A673 (cell line): Measurements from ENCODE around the gene ATP8A2.

Experiments
- EZH2 ChIP-seq: fragments of 200-600 bp; sonication (generic); IDR thresholded peaks from 2 replicates; pipeline ENCODE4 v1.6.1; 2017; ENCODE audit warnings: borderline replicate concordance, low read depth, mild to moderate bottlenecking, mixed read lengths, antibody characterized with exemption, low read length; ENCODE audit not compliant: poor library complexity, severe bottlenecking
- TF ChIP-seq, protein P1 (sequence below): fragments of 300-800, 200-600 bp; sonication (generic); conservative IDR thresholded peaks from 2 replicates; pipeline ENCODE4 v1.5.1; 2017; ENCODE audit warnings: low read depth, mild to moderate bottlenecking, antibody characterized with exemption, low read length, moderate library complexity, mixed read lengths

DNA sequence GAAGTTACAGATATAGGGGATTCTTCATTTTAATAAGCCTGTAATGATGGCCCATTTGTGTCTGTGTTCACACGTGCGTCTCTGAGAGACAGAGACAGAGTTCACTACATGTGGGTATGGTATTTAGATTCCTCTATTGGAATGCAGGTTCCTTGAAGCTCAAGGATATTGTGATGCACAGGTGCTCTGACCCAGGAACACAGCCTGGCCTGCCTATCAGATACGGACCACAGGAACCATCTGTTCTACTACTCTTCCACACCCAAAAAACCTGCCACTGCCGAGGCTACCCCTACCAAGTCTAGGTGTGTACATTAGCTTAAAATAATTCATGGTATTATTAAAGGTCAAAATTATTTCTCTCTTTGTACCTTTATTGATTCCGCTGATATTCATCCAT lies 289.2 kb downstream of the ATP8A2 start:
- TF ChIP-seq, protein P1, sequence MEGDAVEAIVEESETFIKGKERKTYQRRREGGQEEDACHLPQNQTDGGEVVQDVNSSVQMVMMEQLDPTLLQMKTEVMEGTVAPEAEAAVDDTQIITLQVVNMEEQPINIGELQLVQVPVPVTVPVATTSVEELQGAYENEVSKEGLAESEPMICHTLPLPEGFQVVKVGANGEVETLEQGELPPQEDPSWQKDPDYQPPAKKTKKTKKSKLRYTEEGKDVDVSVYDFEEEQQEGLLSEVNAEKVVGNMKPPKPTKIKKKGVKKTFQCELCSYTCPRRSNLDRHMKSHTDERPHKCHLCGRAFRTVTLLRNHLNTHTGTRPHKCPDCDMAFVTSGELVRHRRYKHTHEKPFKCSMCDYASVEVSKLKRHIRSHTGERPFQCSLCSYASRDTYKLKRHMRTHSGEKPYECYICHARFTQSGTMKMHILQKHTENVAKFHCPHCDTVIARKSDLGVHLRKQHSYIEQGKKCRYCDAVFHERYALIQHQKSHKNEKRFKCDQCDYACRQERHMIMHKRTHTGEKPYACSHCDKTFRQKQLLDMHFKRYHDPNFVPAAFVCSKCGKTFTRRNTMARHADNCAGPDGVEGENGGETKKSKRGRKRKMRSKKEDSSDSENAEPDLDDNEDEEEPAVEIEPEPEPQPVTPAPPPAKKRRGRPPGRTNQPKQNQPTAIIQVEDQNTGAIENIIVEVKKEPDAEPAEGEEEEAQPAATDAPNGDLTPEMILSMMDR, result no peak
- TF ChIP-seq EZH2, result no peak
